Right lobe of liver (tissue), 4 donors: Measurements from ENCODE around the gene CFI.

Source experiments
- POLR2A ChIP-seq: fragments of 450-650 bp; IDR thresholded peaks from one replicate; pipeline ENCODE4 v1.6.1; 2017; ENCODE audit warnings: antibody characterized with exemption, mild to moderate bottlenecking
- TF ChIP-seq, protein P1 (sequence below), 4 donors: fragments of 200-600 bp in 3 of 4; fragments of 450-650 bp in 1 of 4; IDR thresholded peaks; one replicate each; pipeline versions ENCODE4 v1.5.1 to v1.8.0; 2016 to 2022; ENCODE audit warnings: antibody characterized with exemption in 4 of 4, mild to moderate bottlenecking in 2 of 4
- donor health status: DM: no; HTN: no; CAD: no.
- donor health status: DM: no; HTN: no; CAD: no.
- donor health status: DM: no; HTN: yes; CAD: no.

DNA sequence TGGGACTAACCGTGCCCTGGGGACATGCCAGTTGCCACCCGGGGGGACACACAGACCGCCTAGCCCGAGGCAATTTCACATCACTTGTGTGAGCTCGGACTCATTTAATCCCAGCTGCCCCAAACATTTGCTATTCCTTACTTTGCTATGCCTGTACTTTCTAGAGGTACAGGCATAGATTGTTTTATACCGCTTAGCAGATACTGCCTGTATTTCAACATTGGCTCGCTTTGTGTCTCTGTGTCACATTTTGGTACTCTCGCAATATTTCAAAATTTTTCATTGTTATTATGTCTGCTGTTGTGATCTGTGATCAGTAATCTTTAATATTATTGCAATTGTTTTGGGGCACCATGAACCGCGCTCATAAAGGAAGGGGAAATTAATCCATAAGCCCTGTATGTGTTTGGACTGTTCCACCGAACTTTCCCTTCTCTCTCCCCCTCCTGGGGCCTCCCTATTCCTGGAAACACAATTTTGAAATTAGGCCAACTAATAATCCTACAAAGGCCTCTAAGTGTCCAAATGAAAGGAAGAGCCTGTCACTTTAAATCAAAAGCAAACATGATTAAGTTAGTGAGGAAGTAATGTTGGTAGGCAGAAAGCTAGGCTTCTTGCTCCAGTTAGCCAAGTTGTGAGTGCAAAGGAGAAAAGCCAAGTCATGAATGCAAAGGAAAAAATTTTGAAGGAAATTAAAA, 98.0 kb downstream of the CFI start:
- TF ChIP-seq, protein P1, sequence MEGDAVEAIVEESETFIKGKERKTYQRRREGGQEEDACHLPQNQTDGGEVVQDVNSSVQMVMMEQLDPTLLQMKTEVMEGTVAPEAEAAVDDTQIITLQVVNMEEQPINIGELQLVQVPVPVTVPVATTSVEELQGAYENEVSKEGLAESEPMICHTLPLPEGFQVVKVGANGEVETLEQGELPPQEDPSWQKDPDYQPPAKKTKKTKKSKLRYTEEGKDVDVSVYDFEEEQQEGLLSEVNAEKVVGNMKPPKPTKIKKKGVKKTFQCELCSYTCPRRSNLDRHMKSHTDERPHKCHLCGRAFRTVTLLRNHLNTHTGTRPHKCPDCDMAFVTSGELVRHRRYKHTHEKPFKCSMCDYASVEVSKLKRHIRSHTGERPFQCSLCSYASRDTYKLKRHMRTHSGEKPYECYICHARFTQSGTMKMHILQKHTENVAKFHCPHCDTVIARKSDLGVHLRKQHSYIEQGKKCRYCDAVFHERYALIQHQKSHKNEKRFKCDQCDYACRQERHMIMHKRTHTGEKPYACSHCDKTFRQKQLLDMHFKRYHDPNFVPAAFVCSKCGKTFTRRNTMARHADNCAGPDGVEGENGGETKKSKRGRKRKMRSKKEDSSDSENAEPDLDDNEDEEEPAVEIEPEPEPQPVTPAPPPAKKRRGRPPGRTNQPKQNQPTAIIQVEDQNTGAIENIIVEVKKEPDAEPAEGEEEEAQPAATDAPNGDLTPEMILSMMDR (IDR thresholded peaks at IDR 0.05) = no peak
- no peak for TF ChIP-seq POLR2A
